ENCODE measurements around the gene CCDC9B.

The CCDC9B gene

DNA sequence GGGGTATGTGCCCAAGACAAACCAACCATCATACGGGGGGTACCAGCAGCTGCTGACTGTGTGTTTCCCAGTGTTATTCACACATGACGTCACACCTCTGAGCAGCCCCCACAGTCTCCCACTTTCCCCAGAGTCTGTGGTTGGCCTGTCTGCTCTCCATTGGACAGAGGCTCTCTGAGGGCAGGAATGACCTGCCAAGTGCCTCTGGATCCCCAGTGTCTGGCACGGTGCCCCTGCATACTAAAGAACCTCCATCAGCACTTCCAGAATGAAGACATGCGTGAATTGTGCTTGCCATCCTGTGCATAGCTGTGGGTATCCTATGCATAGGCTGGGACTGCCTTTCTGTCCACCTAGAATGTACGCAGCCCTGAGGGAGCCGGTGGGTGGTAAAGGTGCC lies 3.5 kb upstream of the CCDC9B start:
- no peak for DNase-seq

DNA sequence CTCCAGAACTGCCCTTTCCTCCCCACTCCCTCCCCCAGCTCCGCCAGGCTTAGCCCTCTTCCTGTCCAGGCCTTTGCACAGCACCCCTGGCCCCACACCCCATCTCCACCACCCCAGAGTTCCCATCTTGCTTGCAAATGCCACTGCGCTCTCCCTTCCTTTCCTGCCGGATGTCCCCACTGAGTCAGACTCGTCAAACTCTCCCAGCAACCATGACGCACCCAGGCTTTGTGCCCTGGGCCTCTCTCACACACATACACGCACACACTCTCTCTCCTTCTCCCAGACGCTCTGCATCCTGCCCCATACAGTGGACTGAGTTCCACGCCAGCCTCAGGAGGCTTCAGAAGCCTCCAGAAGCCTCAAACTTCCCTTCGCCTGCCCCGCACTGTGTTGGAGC lies 2.8 kb upstream of the CCDC9B start:
- DNase-seq: peak; percentile 72 to 74 (median 73)

DNA sequence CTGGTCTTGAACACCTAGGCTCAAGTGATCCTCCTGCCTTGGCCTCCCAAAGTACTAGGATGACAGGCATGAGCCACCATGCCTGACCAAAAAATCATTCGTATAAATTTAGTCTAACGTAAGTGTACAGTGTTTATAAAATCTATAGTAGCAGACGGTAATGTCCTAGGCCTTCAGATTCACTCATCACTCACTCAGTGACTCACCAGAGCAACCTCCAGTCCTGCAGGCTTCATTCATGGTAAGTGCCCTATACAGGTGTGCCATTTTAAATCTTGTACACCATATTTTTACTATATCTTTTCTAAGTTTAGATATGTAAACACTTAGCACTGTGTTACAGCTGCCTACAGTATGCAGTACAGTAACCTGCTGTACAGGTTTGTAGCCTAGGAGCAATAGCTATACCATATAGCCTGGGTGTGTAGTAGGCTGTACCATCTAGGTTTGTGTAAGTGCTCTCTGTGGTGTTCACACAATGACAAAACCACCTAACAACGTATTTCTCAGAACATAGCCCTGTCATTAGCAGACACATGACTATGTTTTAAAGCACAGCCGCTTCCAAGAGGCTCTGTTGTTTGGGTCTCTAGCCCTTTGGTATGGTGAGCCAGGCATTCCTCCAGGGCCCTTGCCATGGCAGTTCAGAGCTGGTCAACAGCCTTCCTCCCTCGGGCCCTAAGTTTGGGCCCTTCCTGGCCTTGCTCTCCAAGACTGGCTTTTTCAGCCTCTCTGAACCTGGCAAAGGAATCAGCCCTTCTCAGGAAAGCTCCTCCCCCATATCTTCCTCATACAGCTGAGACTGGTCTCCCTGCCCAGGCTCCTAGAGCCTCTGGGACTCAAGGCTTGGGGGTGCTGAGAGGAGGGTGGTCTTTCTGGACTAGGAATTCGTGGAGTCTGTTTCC lies 1.9 kb upstream of the CCDC9B start:
- no peak for DNase-seq

GRCh38 chr15:40340038-40340739 lies 550 bp downstream of the CCDC9B start:
- peak in 1 of 3 donors; percentile 23 for DNase-seq

DNA sequence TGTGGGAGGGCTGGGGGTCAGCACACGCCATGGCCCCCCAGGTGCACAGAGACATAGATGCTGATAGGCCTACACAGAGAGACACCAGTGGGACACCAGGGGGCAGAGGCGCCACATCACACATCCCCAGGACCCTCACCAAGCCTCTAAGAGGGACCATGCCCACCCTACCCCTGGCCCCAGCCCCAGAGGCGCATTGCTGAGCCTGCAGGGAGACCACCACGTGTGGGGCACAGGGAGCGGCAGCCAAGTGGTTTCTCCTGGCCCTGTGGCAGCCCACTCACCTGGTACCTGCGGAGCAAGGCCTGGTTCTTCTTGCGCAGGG lies 1.2 kb downstream of the CCDC9B start:
- no peak for DNase-seq

GRCh38 chr15:40338921-40339620 lies 1.7 kb downstream of the CCDC9B start:
- no peak for DNase-seq

- DNase-seq: peak; percentile 83 to 89 (median 84)
Measured at GRCh38 chr15:40338041-40338657, 2.6 kb downstream of the CCDC9B start.

GRCh38 chr15:40337597-40337996 lies 3.1 kb downstream of the CCDC9B start:
- no peak for DNase-seq

DNA sequence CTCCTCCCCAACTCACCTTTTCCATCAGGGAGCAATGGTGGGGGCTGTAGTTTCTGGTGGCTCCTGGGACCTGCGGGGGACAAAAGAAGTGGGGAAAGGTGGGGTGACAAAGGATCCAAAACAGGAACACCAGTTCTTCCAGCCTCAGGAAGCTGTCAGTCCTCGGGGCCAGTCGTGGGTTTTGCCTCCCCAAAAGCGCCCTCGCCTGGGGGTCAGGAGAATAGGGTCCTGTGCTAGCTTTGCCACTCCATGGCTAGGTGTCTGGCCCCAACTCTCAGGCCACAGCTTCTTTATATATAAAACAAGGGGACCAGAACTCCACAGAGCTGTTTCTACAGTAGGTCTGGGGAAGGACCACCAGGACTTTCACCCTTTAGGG lies 4.0 kb downstream of the CCDC9B start:
- peak; percentile 65 to 80 (median 66) for DNase-seq

GRCh38 chr15:40335938-40336743 lies 4.6 kb downstream of the CCDC9B start:
- no peak for DNase-seq

DNA sequence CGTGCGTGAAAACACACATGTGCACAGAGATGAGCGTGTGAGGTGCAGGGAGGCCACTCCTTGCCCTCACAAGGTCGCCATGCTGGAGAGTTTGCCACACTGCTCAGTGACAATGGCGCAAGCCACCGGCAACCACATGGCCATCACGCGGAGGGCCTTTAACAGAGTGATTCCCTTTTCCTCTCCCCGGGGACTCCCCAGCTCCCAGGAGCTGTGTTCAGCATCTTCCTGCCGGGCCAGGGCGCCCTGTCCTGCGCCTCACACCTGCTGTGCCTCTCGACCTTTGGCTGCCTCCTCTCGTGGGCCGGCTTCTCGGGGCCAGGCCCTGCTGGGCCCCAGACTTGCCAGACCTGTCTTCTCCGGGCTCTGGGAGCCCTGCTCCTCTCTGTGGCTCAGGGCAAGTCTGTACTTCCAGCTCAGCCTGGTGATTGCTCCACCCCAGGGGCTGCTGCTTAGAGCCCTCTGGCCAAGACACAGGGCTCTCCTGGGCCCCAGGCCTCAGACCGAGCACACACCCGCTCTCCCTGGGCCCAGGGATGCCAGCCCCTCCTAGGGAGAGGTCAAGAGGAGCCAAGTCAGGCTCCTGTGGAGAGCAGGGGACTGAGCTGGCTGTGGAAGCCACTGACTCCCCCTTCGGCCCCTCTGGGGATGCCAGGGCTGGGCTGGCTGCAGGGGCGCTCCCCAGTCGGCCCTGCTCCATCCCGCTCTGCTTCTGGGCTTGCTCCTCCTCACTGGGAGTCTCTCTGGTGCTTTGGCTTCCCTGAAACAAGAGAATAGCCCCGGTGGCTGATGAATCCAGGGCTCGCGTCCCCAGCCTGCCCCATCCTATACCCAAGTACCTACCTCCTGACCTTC lies 5.6 kb downstream of the CCDC9B start:
- peak; percentile 70 to 86 (median 75) for DNase-seq

GRCh38 chr15:40334541-40334940 lies 6.2 kb downstream of the CCDC9B start:
- DNase-seq: no peak

GRCh38 chr15:40333922-40334492 lies 6.7 kb downstream of the CCDC9B start:
- DNase-seq: peak; percentile 87 to 93 (median 87)

GRCh38 chr15:40332113-40332781 lies 8.5 kb downstream of the CCDC9B start:
- peak in 2 of 3 donors; percentile 39 to 65 for DNase-seq

DNA sequence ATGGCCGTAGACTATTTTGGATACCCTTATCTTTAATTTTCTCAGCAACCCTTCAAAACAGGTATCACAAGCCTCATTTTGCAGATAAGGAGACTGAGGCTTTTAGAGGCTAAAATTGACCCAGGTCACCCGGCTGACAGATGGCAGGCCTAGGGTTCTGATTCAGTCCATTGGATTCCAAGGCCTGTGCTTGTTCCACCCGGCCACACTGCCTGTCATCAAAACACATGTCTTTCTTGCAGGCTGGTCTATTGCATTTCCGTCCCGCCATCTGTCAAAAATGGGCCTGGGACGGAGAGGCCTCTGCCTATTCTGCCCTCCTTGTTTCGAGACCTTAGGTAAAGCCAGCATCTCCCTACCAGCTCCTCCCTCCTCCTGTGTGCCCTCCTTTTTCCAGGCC lies 9.1 kb downstream of the CCDC9B start:
- no peak for DNase-seq

GRCh38 chr15:40331026-40331425 lies 9.7 kb downstream of the CCDC9B start:
- no peak for DNase-seq

DNA sequence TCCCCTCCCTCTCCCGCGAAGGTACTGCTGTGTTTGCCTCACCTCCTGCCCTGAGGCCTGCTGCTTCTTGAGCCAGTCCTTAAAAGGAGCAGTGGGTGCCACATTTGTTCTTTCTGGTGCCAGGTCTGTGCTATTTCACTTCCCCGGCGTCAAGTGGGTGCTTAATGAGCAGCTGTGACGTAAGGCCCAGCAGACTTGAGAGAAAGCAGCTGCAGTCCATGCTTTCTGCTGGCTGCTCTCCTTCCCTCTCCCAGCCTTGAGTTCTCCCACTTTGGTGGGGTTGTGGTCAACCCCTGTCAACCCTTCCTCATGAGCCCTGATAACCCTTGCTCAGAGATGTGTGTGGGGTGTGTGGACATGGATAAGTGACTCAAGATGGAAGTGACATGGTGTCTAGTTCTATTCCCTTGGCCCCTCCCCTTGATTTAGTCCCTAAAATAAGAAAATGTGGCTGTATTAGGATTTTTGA lies 10.3 kb downstream of the CCDC9B start:
- DNase-seq: peak in 2 of 3 donors; percentile 55 to 63

GRCh38 chr15:40329804-40330203 lies 10.9 kb downstream of the CCDC9B start:
- DNase-seq: no peak

DNA sequence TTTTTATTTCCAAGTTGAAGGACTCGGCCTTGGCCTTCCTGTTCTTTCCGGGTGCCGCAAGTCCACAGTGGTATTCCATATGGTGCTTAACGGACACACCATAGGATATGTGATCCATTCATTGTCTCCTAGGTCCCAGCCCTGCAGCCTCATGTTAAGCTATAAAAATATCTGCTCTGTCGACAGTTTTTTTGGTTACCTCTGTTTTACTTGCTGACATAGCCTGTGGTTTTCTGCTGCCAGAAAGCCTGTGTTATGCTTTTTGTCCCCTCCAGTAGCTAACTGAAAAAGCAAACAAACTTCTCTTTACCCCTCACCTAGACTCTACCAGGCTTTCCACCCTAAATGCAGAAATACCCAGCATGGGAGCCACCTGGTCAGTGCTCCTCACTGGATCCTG lies 12.0 kb downstream of the CCDC9B start:
- no peak for DNase-seq

DNA sequence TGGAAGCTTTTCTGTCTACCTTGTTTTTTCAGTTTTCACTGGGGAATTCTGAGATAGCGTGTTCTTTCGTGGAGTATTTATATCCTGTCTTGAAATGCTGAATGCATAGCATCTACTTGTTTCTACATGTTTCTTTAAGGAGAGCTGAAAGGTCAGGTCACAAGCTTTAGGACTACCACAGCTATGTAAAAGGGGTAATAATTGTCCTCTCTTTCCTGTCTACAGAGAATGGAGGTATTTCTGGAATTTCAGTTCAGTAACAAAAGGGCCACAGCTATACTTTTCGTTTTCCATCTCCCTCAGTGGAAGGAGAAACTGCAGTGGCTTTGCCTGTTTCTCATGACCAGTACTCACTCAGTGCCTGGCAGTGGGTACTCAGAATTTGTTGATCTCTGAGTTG lies 12.6 kb downstream of the CCDC9B start:
- DNase-seq: no peak
